Activated CD4-positive, alpha-beta T cell treated with anti-CD3 and anti-CD28 coated beads, Interleukin-2, amount 10 ng/mL, durations not matched to agents 24 days and 14 days (primary cell): ENCODE results near the gene SMIM38. TPM values are rescaled to one million over a fixed set of nuclear protein-coding genes. Genes with fewer than 3 reads are reported as not detected.
A peak's percentile ranks its signal among the peaks of the same experiment; 100 is the strongest.
"Not testable (repeated sequence)": the region's sequence is repeated elsewhere in the genome, so short reads cannot be mapped to it uniquely, and the experiment has no call there.

Experiments
- DNase-seq: peaks from one replicate; pipeline ENCODE4 v3.0.0; 2022
- H3K27ac Mint-ChIP-seq: one replicate; pipeline ENCODE4 v1.8.0; 2022; ENCODE audit warnings: mild to moderate bottlenecking, mixed read lengths
- H3K27me3 Mint-ChIP-seq: one replicate; pipeline ENCODE4 v1.8.0; 2022; ENCODE audit warnings: mixed read lengths
- H3K36me3 Mint-ChIP-seq: one replicate; pipeline ENCODE4 v1.8.0; 2022; ENCODE audit warnings: low read depth, mild to moderate bottlenecking, mixed read lengths
- H3K4me1 Mint-ChIP-seq: one replicate; pipeline ENCODE4 v1.8.0; 2021; ENCODE audit warnings: mixed read lengths
- H3K4me3 Mint-ChIP-seq: one replicate; pipeline ENCODE4 v1.8.0; 2022; ENCODE audit warnings: mild to moderate bottlenecking, moderate library complexity, mixed read lengths
- H3K9me3 Mint-ChIP-seq: one replicate; pipeline ENCODE4 v1.8.0; 2021; ENCODE audit warnings: mixed read lengths
- intact Hi-C: fragments of 100-400 bp; cut with micrococcal nuclease; formaldehyde crosslinking; loops from one replicate; pipeline ENCODE4 v1.15.1; 2023
- total RNA-seq: library from RNA; stranded (reverse); gene quantifications from 2 replicates; pipeline ENCODE4 v1.2.3, GENCODE V29; 2022

Gene SMIM38
- total RNA-seq, 1 donor from 2014 or later, result 0.21 TPM

- Mint-ChIP-seq H3K27me3 (no peaks in the 10 kb centered on the region), H3K9me3 (peaks cover 21% of the 10 kb centered on the region), H3K4me3 (no peak overlapping the region), H3K27ac (peak overlapping the region; percentile 47), H3K4me1 (peaks cover 9% of the 10 kb centered on the region), H3K36me3 (peaks cover 5% of the 10 kb centered on the region)
- intact Hi-C loops, result no loop called here
- no peak for DNase-seq
Measured at GRCh38 chr11:69137151-69137844, 18.4 kb upstream of the SMIM38 start.

GRCh38 chr11:69138265-69138664, 17.5 kb upstream of the SMIM38 start:
- H3K36me3 Mint-ChIP-seq, result peaks cover 5% of the 10 kb centered on the region
- H3K4me1 Mint-ChIP-seq, result peaks cover 9% of the 10 kb centered on the region
- DNase-seq, result no peak
- no peaks in the 10 kb centered on the region for H3K27me3 Mint-ChIP-seq
- H3K9me3 Mint-ChIP-seq, result peaks cover 14% of the 10 kb centered on the region
- no peak overlapping the region for H3K27ac Mint-ChIP-seq
- no peak overlapping the region for H3K4me3 Mint-ChIP-seq
- intact Hi-C loops, result no loop called here

- DNase-seq, H3K27me3 Mint-ChIP-seq, intact Hi-C loops, H3K27ac Mint-ChIP-seq, H3K36me3 Mint-ChIP-seq, H3K4me3 Mint-ChIP-seq: not testable (repeated sequence)
- peaks cover 14% of the 10 kb centered on the region for H3K4me1 Mint-ChIP-seq
- peaks cover 20% of the 10 kb centered on the region for H3K9me3 Mint-ChIP-seq
Measured at GRCh38 chr11:69140161-69140560, 15.6 kb upstream of the SMIM38 start.

- intact Hi-C loops, result no loop called here
- H3K4me1 Mint-ChIP-seq, result peaks cover 14% of the 10 kb centered on the region
- H3K27ac Mint-ChIP-seq, result no peak overlapping the region
- H3K27me3 Mint-ChIP-seq, result no peaks in the 10 kb centered on the region
- no peak overlapping the region for H3K4me3 Mint-ChIP-seq
- H3K9me3 Mint-ChIP-seq, result peaks cover 22% of the 10 kb centered on the region
- H3K36me3 Mint-ChIP-seq, result peaks cover 3% of the 10 kb centered on the region
- no peak for DNase-seq
Measured at GRCh38 chr11:69140635-69141034, 15.1 kb upstream of the SMIM38 start.

GRCh38 chr11:69141742-69142141, 14.0 kb upstream of the SMIM38 start:
- Mint-ChIP-seq H3K27me3 (no peaks in the 10 kb centered on the region), H3K27ac (no peak overlapping the region), H3K9me3 (peaks cover 23% of the 10 kb centered on the region), H3K36me3 (no peaks in the 10 kb centered on the region), H3K4me1 (peaks cover 8% of the 10 kb centered on the region), H3K4me3 (no peak overlapping the region)
- intact Hi-C loops, result no loop called here
- DNase-seq, result no peak

- H3K27me3 Mint-ChIP-seq, result no peaks in the 10 kb centered on the region
- H3K4me1 Mint-ChIP-seq, result peaks cover 8% of the 10 kb centered on the region
- H3K4me3 Mint-ChIP-seq, result no peak overlapping the region
- H3K27ac Mint-ChIP-seq, result no peak overlapping the region
- H3K9me3 Mint-ChIP-seq, result peaks cover 23% of the 10 kb centered on the region
- intact Hi-C loops, result no loop called here
- no peaks in the 10 kb centered on the region for H3K36me3 Mint-ChIP-seq
- DNase-seq, result no peak
Measured at GRCh38 chr11:69142895-69143294, 12.8 kb upstream of the SMIM38 start.

- H3K9me3 Mint-ChIP-seq, result peaks cover 31% of the 10 kb centered on the region
- H3K4me1 Mint-ChIP-seq, result peaks cover 11% of the 10 kb centered on the region
- peak overlapping the region; percentile 47 for H3K27ac Mint-ChIP-seq
- intact Hi-C loops, result no loop called here
- H3K27me3 Mint-ChIP-seq, result no peaks in the 10 kb centered on the region
- DNase-seq, result no peak
- no peak overlapping the region for H3K4me3 Mint-ChIP-seq
- no peaks in the 10 kb centered on the region for H3K36me3 Mint-ChIP-seq
Measured at GRCh38 chr11:69144316-69145049, 11.3 kb upstream of the SMIM38 start.

- H3K4me3 Mint-ChIP-seq, result no peak overlapping the region
- H3K36me3 Mint-ChIP-seq, result no peaks in the 10 kb centered on the region
- H3K27me3 Mint-ChIP-seq, result no peaks in the 10 kb centered on the region
- intact Hi-C loops, result no loop called here
- H3K27ac Mint-ChIP-seq, result no peak overlapping the region
- DNase-seq, result no peak
- H3K9me3 Mint-ChIP-seq, result peaks cover 32% of the 10 kb centered on the region
- H3K4me1 Mint-ChIP-seq, result peaks cover 11% of the 10 kb centered on the region
Measured at GRCh38 chr11:69145050-69145380, 10.7 kb upstream of the SMIM38 start.

GRCh38 chr11:69148377-69148762, 7.4 kb upstream of the SMIM38 start:
- H3K4me3 Mint-ChIP-seq, result no peak overlapping the region
- no peaks in the 10 kb centered on the region for H3K36me3 Mint-ChIP-seq
- H3K27me3 Mint-ChIP-seq, result no peaks in the 10 kb centered on the region
- intact Hi-C loops, result no loop called here
- peaks cover 31% of the 10 kb centered on the region for H3K9me3 Mint-ChIP-seq
- H3K27ac Mint-ChIP-seq, result no peak overlapping the region
- no peak for DNase-seq
- H3K4me1 Mint-ChIP-seq, result peaks cover 11% of the 10 kb centered on the region

- peaks cover 31% of the 10 kb centered on the region for H3K9me3 Mint-ChIP-seq
- DNase-seq, result no peak
- H3K4me3 Mint-ChIP-seq, result no peak overlapping the region
- H3K27ac Mint-ChIP-seq, result no peak overlapping the region
- no peaks in the 10 kb centered on the region for H3K27me3 Mint-ChIP-seq
- peaks cover 11% of the 10 kb centered on the region for H3K4me1 Mint-ChIP-seq
- intact Hi-C loops, result no loop called here
- no peaks in the 10 kb centered on the region for H3K36me3 Mint-ChIP-seq
Measured at GRCh38 chr11:69148806-69149205, 6.9 kb upstream of the SMIM38 start.

- intact Hi-C loops, H3K36me3 Mint-ChIP-seq, DNase-seq, H3K4me1 Mint-ChIP-seq, H3K4me3 Mint-ChIP-seq, H3K27me3 Mint-ChIP-seq, H3K27ac Mint-ChIP-seq: not testable (repeated sequence)
- H3K9me3 Mint-ChIP-seq, result peaks cover 27% of the 10 kb centered on the region
Measured at GRCh38 chr11:69149338-69150045, 6.2 kb upstream of the SMIM38 start.

- Mint-ChIP-seq H3K4me1 (peaks cover 3% of the 10 kb centered on the region), H3K27me3 (no peaks in the 10 kb centered on the region), H3K9me3 (peaks cover 22% of the 10 kb centered on the region), H3K27ac (no peak overlapping the region), H3K4me3 (no peak overlapping the region), H3K36me3 (no peaks in the 10 kb centered on the region)
- intact Hi-C loops, result no loop called here
- DNase-seq, result no peak
Measured at GRCh38 chr11:69150175-69150574, 5.6 kb upstream of the SMIM38 start.

GRCh38 chr11:69151836-69152235, 3.9 kb upstream of the SMIM38 start:
- intact Hi-C loops, result no loop called here
- Mint-ChIP-seq H3K4me1 (peaks cover 3% of the 10 kb centered on the region), H3K27me3 (no peaks in the 10 kb centered on the region), H3K36me3 (no peaks in the 10 kb centered on the region), H3K9me3 (peaks cover 11% of the 10 kb centered on the region), H3K4me3 (no peak overlapping the region), H3K27ac (no peak overlapping the region)
- DNase-seq, result no peak

- peaks cover 11% of the 10 kb centered on the region for H3K9me3 Mint-ChIP-seq
- intact Hi-C loops, result no loop called here
- H3K27ac Mint-ChIP-seq, result no peak overlapping the region
- DNase-seq, result no peak
- H3K4me3 Mint-ChIP-seq, result no peak overlapping the region
- H3K27me3 Mint-ChIP-seq, result no peaks in the 10 kb centered on the region
- H3K36me3 Mint-ChIP-seq, result no peaks in the 10 kb centered on the region
- H3K4me1 Mint-ChIP-seq, result peaks cover 3% of the 10 kb centered on the region
Measured at GRCh38 chr11:69152733-69153421, 2.9 kb upstream of the SMIM38 start.
